ENCODE data around the gene OVCA2.

The OVCA2 gene

GRCh38 chr17:2058586-2059546, 17.0 kb downstream of the OVCA2 start:
- no peak for DNase-seq
- in situ Hi-C loops (cut with HindIII; ENCODE audit: low pct_ligation_motif_present, low pct_unique_long_range_greater_than_20kb, low sequenced_read_pairs): no loop called here

- in situ Hi-C loops (cut with HindIII; ENCODE audit: low pct_ligation_motif_present, low pct_unique_long_range_greater_than_20kb, low sequenced_read_pairs): no loop called here
Observed at GRCh38 chr17:2059547-2060384, 17.9 kb downstream of the OVCA2 start.

DNA sequence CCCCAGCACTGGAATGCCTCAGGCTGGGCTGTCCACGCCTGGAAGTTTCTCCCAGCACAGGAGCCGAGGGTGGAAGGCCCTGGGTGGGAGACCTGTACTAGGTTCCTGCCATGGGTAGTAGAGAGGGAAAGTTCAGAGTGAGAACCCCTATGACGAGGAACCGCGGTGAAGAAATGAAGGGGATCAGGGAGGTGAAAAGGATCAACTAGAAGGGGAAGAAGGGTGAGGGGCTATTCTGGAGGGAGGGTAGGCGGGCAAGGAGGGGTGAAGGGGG, 18.5 kb downstream of the OVCA2 start:
- DNase-seq: no peak
- in situ Hi-C loops (cut with HindIII; ENCODE audit: low pct_ligation_motif_present, low pct_unique_long_range_greater_than_20kb, low sequenced_read_pairs): no loop called here

More at GRCh38 chr17:2059547-2060384, 17.9 kb downstream of the OVCA2 start:
- DNase-seq: no peak

DNA sequence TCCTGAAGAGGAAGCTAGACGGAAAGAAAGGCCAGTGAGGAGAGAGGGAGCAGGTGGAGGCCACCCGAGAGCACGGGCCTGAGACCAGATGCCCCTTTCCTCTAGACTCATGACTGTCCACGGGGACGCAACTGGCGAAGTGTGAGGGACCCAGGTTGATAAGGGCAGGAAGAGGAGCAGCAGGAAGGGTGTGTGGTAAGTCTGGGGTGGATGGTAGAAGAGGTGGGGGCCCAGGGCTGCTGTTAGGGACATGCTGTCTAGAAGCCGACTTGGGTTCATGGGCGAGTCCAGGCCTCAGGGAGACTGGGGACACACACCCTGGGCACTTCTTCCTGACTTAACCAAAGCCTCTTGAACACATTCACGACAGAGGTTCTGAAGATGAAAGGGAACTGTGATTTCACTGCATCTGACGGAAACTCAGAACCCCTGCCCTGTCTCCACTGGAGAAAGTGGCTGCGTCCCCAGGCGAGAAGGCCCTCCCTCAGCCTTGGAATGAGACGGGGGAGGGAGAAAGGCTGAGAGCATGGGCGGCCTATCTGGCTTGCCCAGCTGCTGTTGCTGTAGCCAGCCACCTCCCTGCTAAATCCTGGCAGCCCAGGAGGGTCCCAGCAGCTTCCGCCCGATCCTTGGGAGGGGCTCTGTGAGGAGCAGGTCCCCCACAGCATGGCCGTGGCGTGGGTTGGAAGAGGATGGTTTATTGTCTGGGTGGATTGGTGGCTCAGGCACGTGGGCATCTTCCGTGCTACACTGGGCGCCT, 19.0 kb downstream of the OVCA2 start:
- DNase-seq: no peak
- in situ Hi-C loops (cut with HindIII; ENCODE audit: low pct_ligation_motif_present, low pct_unique_long_range_greater_than_20kb, low sequenced_read_pairs): no loop called here

- DNase-seq: no peak
- in situ Hi-C loops (cut with HindIII; ENCODE audit: low pct_ligation_motif_present, low pct_unique_long_range_greater_than_20kb, low sequenced_read_pairs): no loop called here
Observed at GRCh38 chr17:2061441-2061958, 19.7 kb downstream of the OVCA2 start.

GRCh38 chr17:2062571-2063183, 20.9 kb downstream of the OVCA2 start:
- DNase-seq: peak; percentile 33
- in situ Hi-C loops (cut with HindIII; ENCODE audit: low pct_ligation_motif_present, low pct_unique_long_range_greater_than_20kb, low sequenced_read_pairs): no loop called here

DNA sequence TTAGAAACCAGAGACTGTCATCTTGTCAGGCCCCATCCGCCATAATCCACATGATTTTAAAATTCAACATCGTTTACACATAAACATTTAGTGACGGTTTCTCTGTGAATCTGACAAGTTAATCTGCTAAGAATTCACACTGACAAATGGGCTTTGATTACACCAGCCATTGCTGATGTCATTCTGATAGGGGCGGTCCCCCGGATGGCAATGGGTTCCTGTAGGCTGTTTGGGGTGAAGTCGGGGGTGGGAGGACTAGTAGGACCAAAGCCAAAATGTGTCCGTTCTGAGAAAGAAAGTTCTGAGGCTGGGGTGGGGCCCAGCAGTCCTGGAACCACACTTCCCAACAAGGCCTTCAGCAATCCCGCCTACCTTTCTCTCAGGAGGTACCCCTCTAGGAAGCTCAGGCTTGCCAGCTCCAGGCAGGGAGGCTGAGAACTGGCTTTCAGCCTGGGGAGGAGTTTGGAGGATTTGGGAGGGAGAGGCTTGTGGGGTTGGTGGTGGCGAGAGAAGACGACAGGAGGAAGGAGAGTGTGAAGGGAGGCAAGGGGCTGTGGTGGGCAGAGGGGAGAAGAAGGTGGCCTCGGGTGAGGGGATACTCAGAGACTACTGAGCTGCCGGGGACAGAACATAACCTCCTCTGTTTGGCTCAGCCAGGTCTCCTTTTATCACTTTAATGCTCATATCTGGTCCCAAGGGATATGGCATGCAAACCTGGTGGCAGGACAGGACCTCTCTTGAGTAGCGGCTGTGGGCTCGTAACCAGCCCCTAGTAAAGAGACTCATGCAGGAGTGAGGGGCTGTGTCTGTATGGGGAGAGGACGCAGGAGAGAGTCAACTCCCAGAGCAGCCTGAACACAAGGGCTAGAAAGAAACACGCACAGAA, 21.7 kb downstream of the OVCA2 start:
- no peak for DNase-seq
- in situ Hi-C loops (cut with HindIII; ENCODE audit: low pct_ligation_motif_present, low pct_unique_long_range_greater_than_20kb, low sequenced_read_pairs): no loop called here

DNA sequence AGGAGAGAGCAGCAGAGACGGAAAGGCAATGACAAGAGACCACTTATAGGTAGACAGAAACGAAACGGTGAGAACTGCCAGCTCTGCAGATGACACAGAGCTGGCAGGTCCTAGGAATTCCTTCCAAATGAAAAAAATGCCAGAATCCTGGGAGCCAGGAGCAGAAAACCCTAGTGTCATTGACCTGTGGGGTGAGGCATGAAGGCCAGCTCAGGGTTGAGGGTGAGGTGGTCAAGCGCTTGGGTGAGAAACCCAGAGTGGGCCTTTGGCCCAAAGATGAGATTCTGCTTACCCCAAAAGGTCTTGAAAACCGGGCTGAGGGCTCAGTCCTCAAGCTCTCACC, 22.3 kb downstream of the OVCA2 start:
- no peak for DNase-seq
- in situ Hi-C loops (cut with HindIII; ENCODE audit: low pct_ligation_motif_present, low pct_unique_long_range_greater_than_20kb, low sequenced_read_pairs): no loop called here

DNA sequence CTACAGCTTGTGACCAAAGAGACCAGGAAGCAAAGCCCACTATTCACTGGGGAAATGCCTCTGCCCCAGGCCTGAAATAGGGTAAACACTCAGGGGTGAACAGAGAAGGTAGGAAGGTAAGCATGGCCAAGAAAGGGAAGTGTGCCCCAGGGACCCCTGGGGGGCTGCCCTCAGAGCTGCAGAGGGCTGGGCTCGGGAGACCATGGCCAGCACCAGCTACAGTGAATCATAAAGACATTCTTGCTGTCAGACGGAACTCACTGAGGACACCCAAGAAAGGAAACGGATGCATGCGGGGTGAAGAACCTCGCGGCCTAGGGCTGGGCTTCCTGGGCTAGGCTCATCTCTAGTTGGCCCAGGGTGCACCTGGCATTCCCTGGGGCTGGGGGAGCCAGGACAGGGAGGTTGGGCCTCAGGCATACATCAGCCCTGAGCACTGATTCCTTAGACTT, 22.7 kb downstream of the OVCA2 start:
- in situ Hi-C loops (cut with HindIII; ENCODE audit: low pct_ligation_motif_present, low pct_unique_long_range_greater_than_20kb, low sequenced_read_pairs): no loop called here

DNA sequence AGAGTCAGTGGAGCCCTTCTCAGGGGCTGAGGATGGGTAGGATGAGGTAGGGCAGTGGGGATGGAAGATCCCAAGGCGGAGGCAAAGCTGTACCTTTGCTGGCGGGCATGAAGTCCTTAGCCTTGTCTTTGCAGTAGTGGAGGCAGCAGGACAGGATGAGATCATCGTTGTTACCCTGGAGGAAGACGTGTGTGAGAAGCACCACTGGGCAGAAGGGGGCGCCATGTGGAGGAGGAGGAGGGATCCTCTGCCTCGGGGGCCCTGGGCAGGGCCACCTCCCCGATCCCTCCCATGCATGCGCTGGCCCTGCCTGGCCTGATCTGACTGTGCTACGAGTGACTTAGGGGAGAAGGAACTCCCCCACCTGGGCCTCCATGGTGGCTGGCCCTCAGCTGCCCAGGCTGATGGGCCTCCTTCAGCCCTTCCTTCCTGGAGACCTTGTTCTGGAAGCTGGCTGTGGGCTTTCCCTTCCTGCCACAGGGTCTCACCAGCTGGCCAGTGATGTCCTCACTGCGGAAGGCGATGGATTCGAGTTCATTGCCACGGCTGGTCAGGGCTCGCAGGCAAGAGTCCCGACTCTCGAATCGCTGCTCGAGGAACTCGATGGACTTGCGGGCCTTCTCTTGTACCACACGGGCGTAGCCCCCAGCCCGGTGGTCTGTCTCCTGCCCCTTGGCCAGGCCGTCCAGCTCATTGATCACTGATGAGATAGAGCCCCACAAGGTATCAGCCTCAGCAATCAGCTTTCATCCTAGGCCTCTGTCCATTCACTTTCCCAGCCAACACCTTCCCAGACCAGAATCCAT, 23.4 kb downstream of the OVCA2 start:
- in situ Hi-C loops (cut with HindIII; ENCODE audit: low pct_ligation_motif_present, low pct_unique_long_range_greater_than_20kb, low sequenced_read_pairs): no loop called here
- peak; percentile 45 for DNase-seq

More for the DNA sequence above, 22.7 kb downstream of the OVCA2 start:
- no peak for DNase-seq

GRCh38 chr17:2065949-2066400, 24.2 kb downstream of the OVCA2 start:
- in situ Hi-C loops (cut with HindIII; ENCODE audit: low pct_ligation_motif_present, low pct_unique_long_range_greater_than_20kb, low sequenced_read_pairs): no loop called here
- no peak for DNase-seq

DNA sequence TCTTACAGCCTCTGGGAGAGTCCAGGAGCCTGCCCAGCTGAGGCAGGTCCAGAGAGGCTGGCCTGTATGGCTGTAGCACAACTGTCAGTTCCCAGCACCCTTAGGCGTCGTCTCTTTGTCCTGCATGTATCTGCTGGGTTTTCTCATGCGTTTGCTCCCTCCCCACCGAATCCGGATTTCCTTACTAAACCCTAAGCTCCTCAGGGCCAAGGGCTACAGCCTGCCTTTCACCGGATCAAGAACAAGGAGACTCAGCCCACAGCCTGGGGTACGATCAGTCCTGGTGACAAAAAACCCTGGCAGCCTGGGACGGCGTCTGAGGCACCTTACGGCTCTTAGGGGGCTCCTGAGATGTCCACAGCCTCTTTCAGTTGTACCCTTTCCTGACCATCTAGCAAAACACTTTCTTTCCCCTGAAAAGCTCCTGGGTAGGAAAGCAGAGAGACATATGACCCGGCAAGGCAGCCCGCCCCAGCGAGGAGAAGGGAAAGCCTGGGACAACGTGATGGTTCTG, 25.3 kb downstream of the OVCA2 start:
- DNase-seq: no peak
- in situ Hi-C loops (cut with HindIII; ENCODE audit: low pct_ligation_motif_present, low pct_unique_long_range_greater_than_20kb, low sequenced_read_pairs): no loop called here

- in situ Hi-C loops (cut with HindIII; ENCODE audit: low pct_ligation_motif_present, low pct_unique_long_range_greater_than_20kb, low sequenced_read_pairs): no loop called here
- no peak for DNase-seq
Observed at GRCh38 chr17:2067608-2068024, 25.8 kb downstream of the OVCA2 start.

- DNase-seq: no peak
- in situ Hi-C loops (cut with HindIII; ENCODE audit: low pct_ligation_motif_present, low pct_unique_long_range_greater_than_20kb, low sequenced_read_pairs): no loop called here
Observed at GRCh38 chr17:2068031-2068518, 26.3 kb downstream of the OVCA2 start.

GRCh38 chr17:2068519-2069051, 26.8 kb downstream of the OVCA2 start:
- DNase-seq: no peak
- in situ Hi-C loops (cut with HindIII; ENCODE audit: low pct_ligation_motif_present, low pct_unique_long_range_greater_than_20kb, low sequenced_read_pairs): no loop called here
